HepG2 (cell line): ENCODE measurements around the gene SMPD3. TPM values are rescaled to one million over a fixed set of nuclear protein-coding genes. Genes with fewer than 3 reads are reported as not detected.
A peak's percentile ranks its signal among the peaks of the same experiment; 100 is the strongest.

Experiments used
- CBX5 ChIP-seq: sonication (generic); formaldehyde crosslinking; IDR thresholded peaks from 2 replicates; pipeline ENCODE4 v1.4.0; 2020; ENCODE audit warnings: missing genetic modification reagents, borderline replicate concordance
- CCDC6 ChIP-seq: sonication (generic); formaldehyde crosslinking; IDR thresholded peaks from 2 replicates; pipeline ENCODE4 v1.8.1; 2022; ENCODE audit warnings: mild to moderate bottlenecking, missing genetic modification reagents, moderate library complexity
- CENPX ChIP-seq: sonication (generic); formaldehyde crosslinking; IDR thresholded peaks from 2 replicates; pipeline ENCODE4 v1.9.0; 2021; ENCODE audit warnings: mild to moderate bottlenecking, missing genetic modification reagents, moderate library complexity
- IKZF1 ChIP-seq: fragments of 450-650 bp; IDR thresholded peaks from 2 replicates; pipeline ENCODE4 v1.7.1; 2016
- IKZF4 ChIP-seq: sonication (generic); formaldehyde crosslinking; IDR thresholded peaks from 2 replicates; pipeline ENCODE4 v1.5.1; 2020; ENCODE audit warnings: borderline replicate concordance, mild to moderate bottlenecking, low read depth, missing genetic modification reagents; ENCODE audit errors: not compliant biosample characterization
- KLF6 ChIP-seq: IDR thresholded peaks from 2 replicates; pipeline ENCODE4 v1.8.0; 2016; ENCODE audit warnings: missing biosample characterization, missing genetic modification reagents
- KMT2B ChIP-seq: IDR thresholded peaks from 2 replicates; pipeline ENCODE4 v1.6.1; 2016; ENCODE audit warnings: missing genetic modification reagents, missing compliant biosample characterization
- MAFG ChIP-seq: sonication (generic); formaldehyde crosslinking; IDR thresholded peaks from 2 replicates; pipeline ENCODE4 v1.5.1; 2020; ENCODE audit warnings: mild to moderate bottlenecking, missing genetic modification reagents
- NFKBIZ ChIP-seq: IDR thresholded peaks from 2 replicates; pipeline ENCODE4 v1.6.1; 2018; ENCODE audit warnings: missing genetic modification reagents, missing compliant biosample characterization
- RBFOX2 ChIP-seq: fragments of 200-400 bp; formaldehyde crosslinking; IDR thresholded peaks from 2 replicates; pipeline ENCODE4 v1.6.1; 2017; ENCODE audit warnings: low read depth, mild to moderate bottlenecking, low read length
- RNF2 ChIP-seq: fragments of 450-650 bp; conservative IDR thresholded peaks from 2 replicates; pipeline ENCODE4 v1.6.1; 2016; ENCODE audit warnings: low read depth
- ZBTB37 ChIP-seq: sonication (generic); formaldehyde crosslinking; IDR thresholded peaks from 2 replicates; pipeline ENCODE4 v1.4.0; 2020; ENCODE audit warnings: mild to moderate bottlenecking, missing genetic modification reagents
- ZFP90 ChIP-seq: sonication (generic); formaldehyde crosslinking; IDR thresholded peaks from 2 replicates; pipeline ENCODE4 v1.8.0; 2022; ENCODE audit warnings: missing genetic modification reagents, mild to moderate bottlenecking, inconsistent platforms, borderline replicate concordance
- ZNF160 ChIP-seq: sonication (generic); formaldehyde crosslinking; IDR thresholded peaks from 2 replicates; pipeline ENCODE4 v1.8.0; 2022; ENCODE audit warnings: mild to moderate bottlenecking, inconsistent platforms, missing genetic modification reagents
- ZNF180 ChIP-seq: sonication (generic); formaldehyde crosslinking; IDR thresholded peaks from 2 replicates; pipeline ENCODE4 v1.4.0; 2020; ENCODE audit warnings: low read depth, missing genetic modification reagents, borderline replicate concordance
- ZNF224 ChIP-seq: sonication (generic); formaldehyde crosslinking; IDR thresholded peaks from 2 replicates; pipeline ENCODE4 v1.5.0; 2020; ENCODE audit warnings: mild to moderate bottlenecking, missing genetic modification reagents
- ZNF225 ChIP-seq: sonication (generic); formaldehyde crosslinking; IDR thresholded peaks from 2 replicates; pipeline ENCODE4 v1.4.0; 2020; ENCODE audit warnings: mild to moderate bottlenecking, missing genetic modification reagents
- ZNF251 ChIP-seq: sonication (generic); formaldehyde crosslinking; IDR thresholded peaks from 2 replicates; pipeline ENCODE4 v1.9.0; 2021; ENCODE audit warnings: mild to moderate bottlenecking, missing genetic modification reagents
- ZNF296 ChIP-seq: sonication (generic); formaldehyde crosslinking; conservative IDR thresholded peaks from 2 replicates; pipeline ENCODE4 v1.5.0; 2020; ENCODE audit warnings: mild to moderate bottlenecking, missing genetic modification reagents
- ZNF383 ChIP-seq: sonication (generic); formaldehyde crosslinking; IDR thresholded peaks from 2 replicates; pipeline ENCODE4 v1.4.0; 2020; ENCODE audit warnings: missing genetic modification reagents, mild to moderate bottlenecking, borderline replicate concordance
- ZNF430 ChIP-seq: sonication (generic); formaldehyde crosslinking; IDR thresholded peaks from 2 replicates; pipeline ENCODE4 v1.9.0; 2021; ENCODE audit warnings: mild to moderate bottlenecking, missing genetic modification reagents
- ZNF510 ChIP-seq: sonication (generic); formaldehyde crosslinking; IDR thresholded peaks from 2 replicates; pipeline ENCODE4 v1.4.0; 2020; ENCODE audit warnings: low read depth, mild to moderate bottlenecking, missing genetic modification reagents
- ZNF550 ChIP-seq: sonication (generic); formaldehyde crosslinking; IDR thresholded peaks from 2 replicates; pipeline ENCODE4 v1.4.0; 2020; ENCODE audit warnings: mild to moderate bottlenecking, missing genetic modification reagents, borderline replicate concordance
- ZNF749 ChIP-seq: sonication (generic); formaldehyde crosslinking; IDR thresholded peaks from 2 replicates; pipeline ENCODE4 v1.8.0; 2022; ENCODE audit warnings: mild to moderate bottlenecking, missing genetic modification reagents, moderate library complexity, borderline replicate concordance
- ZNF850 ChIP-seq: sonication (generic); formaldehyde crosslinking; conservative IDR thresholded peaks from 2 replicates; pipeline ENCODE4 v1.9.0; 2021; ENCODE audit warnings: mild to moderate bottlenecking, missing genetic modification reagents
- ZNF883 ChIP-seq: sonication (generic); formaldehyde crosslinking; IDR thresholded peaks from 2 replicates; pipeline ENCODE4 v1.5.1; 2020; ENCODE audit warnings: mild to moderate bottlenecking, missing genetic modification reagents; ENCODE audit errors: not compliant biosample characterization
- polyA plus RNA-seq, 8 experiments: library from polyadenylated mRNA; depleted of rRNA in 3 of 8; stranded (reverse) in 7 of 8; unstranded in 1 of 8; fragments of >200 nt; fragmentation: Illumina TruSeq in 4 of 8; extraction: Trizol in 4 of 8; gene quantifications; 2 replicates each; pipeline versions ENCODE4 v1.2.1 to v1.2.3, GENCODE V29; 2011 to 2016; ENCODE audit warnings: low read depth in 4 of 8, missing spikeins in 1 of 8, mixed read lengths in 1 of 8; ENCODE audit not compliant: insufficient read depth in 1 of 8
- total RNA-seq, 5 experiments: library from RNA; depleted of rRNA; stranded (reverse); fragments of >200 nt; fragmentation: Illumina TruSeq; extraction: Trizol; gene quantifications; 2 replicates each; pipeline ENCODE4 v1.2.3, GENCODE V29; 2016; ENCODE audit warnings: low read depth in 1 of 5

The SMPD3 gene
- total and polyA plus RNA-seq, 2 of the 13 experiments (the other 11 are each of a cell fraction or from before 2014, with no cell fraction given), result 0.07 to 0.32 TPM

- TF ChIP-seq ZNF296, result peak; percentile 90
- peak; percentile 100 for TF ChIP-seq ZNF225 (CRISPR knock-in tag)
- TF ChIP-seq IKZF1, result no peak
- peak; percentile 97; the same call in 1 of the 2 replicates for TF ChIP-seq ZNF550 (CRISPR knock-in tag)
- peak; percentile 98 for TF ChIP-seq CBX5
- no peak for TF ChIP-seq MAFG
- peak; percentile 99 for TF ChIP-seq RNF2
- peak; percentile 100 for TF ChIP-seq ZNF430
- peak; percentile 100 for TF ChIP-seq ZNF883
- TF ChIP-seq ZNF251 (CRISPR knock-in tag), result no peak; the same call in 1 of the 2 replicates
- peak; percentile 99 for TF ChIP-seq RBFOX2
- peak; percentile 99 for TF ChIP-seq ZNF224 (CRISPR knock-in tag)
- peak; percentile 100 for TF ChIP-seq KLF6 (CRISPR knock-in tag)
- peak; percentile 94 for TF ChIP-seq ZNF850 (CRISPR knock-in tag)
- TF ChIP-seq ZNF180 (CRISPR knock-in tag), result peak; percentile 98
- TF ChIP-seq ZNF383, result 0 out of 2 replicates have a peak, but pooled peaks have one; percentile 62
- TF ChIP-seq CENPX (CRISPR knock-in tag), result no peak
- peak; percentile 99 for TF ChIP-seq ZNF749 (CRISPR knock-in tag)
- peak; percentile 95 for TF ChIP-seq ZNF160 (CRISPR knock-in tag)
- peak; percentile 99 for TF ChIP-seq NFKBIZ (CRISPR knock-in tag)
- peak; percentile 100 for TF ChIP-seq CCDC6 (CRISPR knock-in tag)
- peak; percentile 99 for TF ChIP-seq KMT2B (CRISPR knock-in tag)
- peak; percentile 100 for TF ChIP-seq ZNF510 (CRISPR knock-in tag)
- TF ChIP-seq IKZF4 (CRISPR knock-in tag), result peak; percentile 99
- TF ChIP-seq ZBTB37 (CRISPR knock-in tag), result 0 out of 2 replicates have a peak, but pooled peaks have one; percentile 62
- peak; percentile 99 for TF ChIP-seq ZFP90
Observed at GRCh38 chr16:68310774-68311511, 137.4 kb downstream of the SMPD3 start, which contains the start of the genes PRMT7 and SLC7A6OS (continued).
